Parathyroid adenoma (tissue), 2 donors: ENCODE data around the gene MESP2.

Experiments
- H2AFZ ChIP-seq: fragments of 300-600 bp; sonication (generic); one replicate; pipeline ENCODE4 v1.7.0; 2017; ENCODE audit warnings: antibody characterized with exemption, mild to moderate bottlenecking
- H3K27ac ChIP-seq: fragments of 300-600 bp; sonication (generic); one replicate; pipeline ENCODE4 v1.7.0; 2017
- H3K27me3 ChIP-seq: fragments of 300-600 bp; sonication (generic); one replicate; pipeline ENCODE4 v1.7.0; 2017; ENCODE audit warnings: low read length; ENCODE audit not compliant: control insufficient read depth, insufficient read depth
- H3K36me3 ChIP-seq: fragments of 300-600 bp; sonication (generic); one replicate; pipeline ENCODE4 v1.7.0; 2017; ENCODE audit warnings: low read length; ENCODE audit not compliant: control insufficient read depth, insufficient read depth
- H3K4me1 ChIP-seq: fragments of 300-600 bp; sonication (generic); one replicate; pipeline ENCODE4 v1.7.0; 2017; ENCODE audit warnings: control low read depth
- H3K4me2 ChIP-seq: fragments of 300-600 bp; sonication (generic); one replicate; pipeline ENCODE4 v1.7.0; 2017; ENCODE audit warnings: low read length
- H3K4me3 ChIP-seq: fragments of 300-600 bp; sonication (generic); one replicate; pipeline ENCODE4 v1.7.0; 2017; ENCODE audit warnings: low read depth, low read length
- H3K79me2 ChIP-seq: fragments of 300-600 bp; sonication (generic); one replicate; pipeline ENCODE4 v1.7.0; 2017; ENCODE audit warnings: control low read depth
- H3K9ac ChIP-seq: fragments of 300-600 bp; sonication (generic); one replicate; pipeline ENCODE4 v1.7.0; 2017; ENCODE audit warnings: mild to moderate bottlenecking
- H3K9me3 ChIP-seq: fragments of 300-600 bp; sonication (generic); one replicate; pipeline ENCODE4 v1.7.0; 2017; ENCODE audit warnings: low read length; ENCODE audit not compliant: control insufficient read depth
- TF ChIP-seq, protein P1 (sequence below): fragments of 300-600 bp; sonication (generic); IDR thresholded peaks from one replicate; pipeline ENCODE4 v1.7.0; 2017; ENCODE audit warnings: antibody characterized with exemption, mild to moderate bottlenecking
- donor health status: primary hyperparathyroidism.

Gene MESP2

DNA sequence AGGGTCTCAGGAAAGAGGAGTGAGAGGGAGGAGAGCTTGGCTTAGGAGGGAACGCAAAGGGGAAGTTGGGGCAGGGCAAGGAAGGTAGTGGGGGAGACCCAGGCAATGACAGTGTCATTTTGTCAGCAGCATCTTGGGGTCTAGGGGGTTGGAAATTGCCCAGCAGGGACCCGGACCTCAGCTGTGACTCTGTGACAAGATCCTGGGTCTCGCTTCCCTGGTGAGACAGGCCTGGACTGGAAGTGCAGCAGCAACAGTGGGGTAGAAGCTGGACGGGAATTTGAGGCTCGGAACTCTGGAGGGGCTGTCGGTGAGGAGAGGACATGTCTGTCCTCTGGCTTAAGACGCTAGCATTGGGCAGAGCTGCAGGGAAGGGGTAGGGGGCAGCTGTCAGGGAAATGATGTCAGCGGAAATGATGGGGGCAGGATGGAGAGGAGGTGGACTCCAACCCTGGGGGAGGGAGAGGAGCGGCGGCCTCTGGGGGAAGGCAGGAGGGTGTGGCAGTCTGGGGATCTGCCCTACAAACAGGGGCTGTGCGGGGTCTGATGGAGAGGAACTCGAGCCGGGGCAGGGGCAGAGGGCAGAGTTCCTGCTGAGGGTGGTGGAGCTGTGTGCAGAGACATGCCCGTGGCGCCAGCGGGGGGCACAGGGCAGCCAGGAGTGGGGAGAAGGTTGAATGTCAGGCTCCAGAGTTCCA is 26.2 kb downstream of the MESP2 start:
- H3K4me2 ChIP-seq: no peak overlapping the region
- H3K4me3 ChIP-seq: no peak overlapping the region
- no peak overlapping the region for H3K9ac ChIP-seq
- H3K27me3 ChIP-seq: no peaks in the 10 kb centered on the region
- TF ChIP-seq, protein P1, sequence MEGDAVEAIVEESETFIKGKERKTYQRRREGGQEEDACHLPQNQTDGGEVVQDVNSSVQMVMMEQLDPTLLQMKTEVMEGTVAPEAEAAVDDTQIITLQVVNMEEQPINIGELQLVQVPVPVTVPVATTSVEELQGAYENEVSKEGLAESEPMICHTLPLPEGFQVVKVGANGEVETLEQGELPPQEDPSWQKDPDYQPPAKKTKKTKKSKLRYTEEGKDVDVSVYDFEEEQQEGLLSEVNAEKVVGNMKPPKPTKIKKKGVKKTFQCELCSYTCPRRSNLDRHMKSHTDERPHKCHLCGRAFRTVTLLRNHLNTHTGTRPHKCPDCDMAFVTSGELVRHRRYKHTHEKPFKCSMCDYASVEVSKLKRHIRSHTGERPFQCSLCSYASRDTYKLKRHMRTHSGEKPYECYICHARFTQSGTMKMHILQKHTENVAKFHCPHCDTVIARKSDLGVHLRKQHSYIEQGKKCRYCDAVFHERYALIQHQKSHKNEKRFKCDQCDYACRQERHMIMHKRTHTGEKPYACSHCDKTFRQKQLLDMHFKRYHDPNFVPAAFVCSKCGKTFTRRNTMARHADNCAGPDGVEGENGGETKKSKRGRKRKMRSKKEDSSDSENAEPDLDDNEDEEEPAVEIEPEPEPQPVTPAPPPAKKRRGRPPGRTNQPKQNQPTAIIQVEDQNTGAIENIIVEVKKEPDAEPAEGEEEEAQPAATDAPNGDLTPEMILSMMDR: no peak
- H3K79me2 ChIP-seq: no peaks in the 10 kb centered on the region
- no peak overlapping the region for H3K27ac ChIP-seq
- no peaks in the 10 kb centered on the region for H3K9me3 ChIP-seq
- H3K4me1 ChIP-seq: no peaks in the 10 kb centered on the region
- H3K36me3 ChIP-seq: no peaks in the 10 kb centered on the region
- H2AFZ ChIP-seq: no peak overlapping the region

DNA sequence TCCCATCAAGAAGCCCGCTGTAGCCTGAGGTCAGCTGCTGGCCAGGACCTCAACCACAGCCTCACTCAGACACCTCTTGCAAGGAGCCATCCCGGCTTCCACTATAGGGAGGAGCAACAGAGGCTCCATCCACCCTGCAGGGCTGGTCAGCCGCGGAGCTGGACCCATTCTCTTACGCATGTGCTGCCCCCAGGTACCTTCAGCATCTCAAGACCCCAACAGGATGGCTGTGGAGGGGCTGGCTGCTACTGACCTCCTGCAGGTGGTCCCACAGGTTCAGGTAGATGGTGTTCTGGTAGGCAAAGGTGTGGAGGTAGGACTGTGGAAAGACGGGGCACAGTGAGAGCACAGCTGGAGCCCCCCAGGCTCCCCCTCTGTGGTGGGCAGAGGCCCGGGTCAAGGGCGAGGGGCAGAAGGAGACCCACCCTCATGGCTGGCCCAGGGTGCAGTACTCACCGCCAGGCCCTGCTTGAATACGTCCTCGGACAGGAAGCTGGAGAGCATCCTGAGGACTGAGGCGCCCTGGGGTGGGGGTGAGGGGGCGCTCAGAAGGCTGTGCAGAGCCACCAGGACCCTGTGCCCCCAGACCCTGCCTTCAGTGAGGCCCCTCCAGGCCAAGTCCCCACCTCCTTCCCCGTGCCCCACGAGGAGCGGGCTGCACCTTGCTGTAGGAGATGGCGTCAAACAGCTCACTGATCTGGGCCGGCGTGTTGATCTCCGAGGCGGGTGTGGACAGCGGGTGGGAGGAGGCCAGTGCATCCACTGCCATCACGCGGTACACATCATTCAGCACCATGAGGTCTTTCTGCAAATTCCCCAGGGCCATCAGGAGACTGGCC is 27.1 kb downstream of the MESP2 start:
- Histone ChIP-seq H3K36me3 (no peaks in the 10 kb centered on the region), H3K9me3 (no peaks in the 10 kb centered on the region), H3K4me1 (no peaks in the 10 kb centered on the region)

DNA sequence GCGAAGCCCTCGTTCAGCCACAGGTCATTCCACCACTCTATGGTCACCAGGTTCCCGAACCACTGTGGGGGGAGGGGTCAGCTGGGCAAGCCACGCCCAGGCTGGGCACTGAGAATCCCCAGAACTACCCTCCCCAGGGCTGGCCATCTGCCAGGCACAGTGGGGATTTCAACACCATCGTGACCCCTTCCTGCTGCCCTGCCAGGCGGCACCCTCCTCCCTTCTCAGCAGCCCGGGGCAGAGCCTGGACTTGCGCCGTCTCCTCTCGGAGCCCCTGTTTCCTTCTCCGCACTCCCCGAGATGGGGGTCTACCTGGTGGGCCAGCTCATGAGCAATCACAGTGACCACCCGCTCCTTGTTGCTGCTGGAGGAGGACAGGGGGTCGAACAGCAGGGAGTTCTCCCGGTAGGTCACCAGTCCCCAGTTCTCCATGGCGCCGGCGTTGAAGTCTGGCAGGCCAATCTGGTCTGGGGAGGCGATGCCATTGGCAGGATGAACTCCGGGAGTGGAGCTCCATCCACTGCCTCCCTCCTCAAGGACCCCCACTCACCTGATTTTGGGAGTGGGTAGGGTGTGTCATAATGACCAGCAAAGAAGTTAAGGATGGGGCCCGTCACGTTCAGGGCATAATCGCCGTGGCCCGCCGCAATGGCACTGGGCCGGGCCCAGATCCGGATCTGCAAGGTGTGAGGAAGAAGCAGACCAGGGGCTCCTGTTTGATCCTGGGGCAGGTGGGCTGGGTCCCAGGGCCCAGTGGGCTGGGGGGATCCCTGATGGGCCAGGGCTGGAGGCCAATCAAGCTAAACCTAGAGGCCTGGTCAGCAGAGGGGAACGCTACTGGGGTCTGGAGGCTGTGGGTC is 28.0 kb downstream of the MESP2 start:
- Histone ChIP-seq H3K36me3 (no peaks in the 10 kb centered on the region), H3K9me3 (no peaks in the 10 kb centered on the region), H3K4me3 (no peak overlapping the region), H3K4me1 (no peaks in the 10 kb centered on the region), H2AFZ (no peak overlapping the region), H3K27ac (no peak overlapping the region), H3K4me2 (no peak overlapping the region), H3K79me2 (no peaks in the 10 kb centered on the region), H3K27me3 (no peaks in the 10 kb centered on the region), H3K9ac (no peak overlapping the region)
- TF ChIP-seq, protein P1: no peak

More for the DNA sequence above, 27.1 kb downstream of the MESP2 start:
- Histone ChIP-seq H3K9ac (no peak overlapping the region), H3K79me2 (no peaks in the 10 kb centered on the region), H3K4me2 (no peak overlapping the region), H2AFZ (no peak overlapping the region), H3K27me3 (no peaks in the 10 kb centered on the region), H3K4me3 (no peak overlapping the region), H3K27ac (no peak overlapping the region)
- TF ChIP-seq, protein P1: no peak

DNA sequence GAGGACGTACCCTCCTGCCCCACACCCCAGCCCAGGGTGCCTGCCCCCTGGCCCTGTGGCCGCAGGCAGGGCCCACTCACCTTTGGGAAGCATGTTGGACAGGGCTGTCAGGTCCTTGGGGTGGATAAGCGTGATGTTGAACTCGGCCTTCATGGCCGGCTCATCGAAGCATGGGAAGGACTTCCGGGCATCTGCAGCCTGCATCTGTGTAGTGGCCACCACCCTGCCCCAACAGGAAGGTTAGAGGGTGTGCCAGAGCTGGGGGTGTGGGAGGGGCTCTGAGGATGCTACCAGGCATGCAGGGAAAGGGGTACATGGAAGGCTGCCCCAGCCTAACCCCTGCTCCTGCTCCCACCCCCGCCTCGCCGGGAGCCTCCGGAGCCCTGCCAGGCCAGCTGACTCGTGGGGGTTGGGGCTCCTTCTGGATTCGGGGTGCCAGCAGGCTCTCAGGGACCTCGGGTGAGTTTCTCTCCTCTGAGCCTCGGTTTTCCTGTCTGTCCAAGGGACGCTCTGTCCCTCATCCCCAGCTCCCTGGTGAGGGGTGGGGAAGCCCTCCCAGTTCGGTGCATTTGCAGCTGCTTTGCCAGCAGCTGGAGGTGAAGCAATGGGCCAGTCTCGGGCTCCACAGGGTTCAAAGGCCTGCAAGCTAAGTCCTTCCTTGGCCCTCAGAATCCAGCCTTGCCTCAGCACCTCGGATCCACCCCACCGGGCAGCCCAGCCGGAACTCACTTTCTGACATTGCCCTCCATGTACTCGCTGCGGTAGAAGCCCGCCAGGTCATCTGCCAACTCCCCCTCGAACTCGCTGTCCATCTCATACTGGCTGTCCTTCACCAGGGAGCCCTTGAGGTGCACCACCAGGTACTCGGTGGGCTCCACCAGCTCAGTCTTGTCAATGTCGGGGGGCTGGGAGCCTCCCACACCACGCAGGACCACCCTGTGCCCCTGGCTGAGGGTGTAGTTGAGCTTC is 29.4 kb downstream of the MESP2 start:
- TF ChIP-seq, protein P1: no peak
- Histone ChIP-seq H3K36me3 (no peaks in the 10 kb centered on the region), H3K4me1 (no peaks in the 10 kb centered on the region), H3K79me2 (no peaks in the 10 kb centered on the region), H3K4me3 (no peak overlapping the region), H3K9me3 (no peaks in the 10 kb centered on the region), H2AFZ (no peak overlapping the region), H3K4me2 (no peak overlapping the region), H3K27me3 (no peaks in the 10 kb centered on the region), H3K9ac (no peak overlapping the region), H3K27ac (no peak overlapping the region)
